T-helper 1 cell (primary cell): ENCODE data around the gene MEGF9.

Experiments
- DNase-seq, 5 donors: peaks; one replicate each; pipeline ENCODE4 v3.0.0-alpha.2; 2012 to 2020

The MEGF9 gene

GRCh38 chr9:120619751-120620655 is 94.3 kb downstream of the MEGF9 start:
- peak; percentile 11 to 54 (median 19) for DNase-seq

GRCh38 chr9:120616966-120617935 is 97.0 kb downstream of the MEGF9 start:
- DNase-seq = no peak

GRCh38 chr9:120612218-120612617 is 102.1 kb downstream of the MEGF9 start:
- no peak for DNase-seq

DNA sequence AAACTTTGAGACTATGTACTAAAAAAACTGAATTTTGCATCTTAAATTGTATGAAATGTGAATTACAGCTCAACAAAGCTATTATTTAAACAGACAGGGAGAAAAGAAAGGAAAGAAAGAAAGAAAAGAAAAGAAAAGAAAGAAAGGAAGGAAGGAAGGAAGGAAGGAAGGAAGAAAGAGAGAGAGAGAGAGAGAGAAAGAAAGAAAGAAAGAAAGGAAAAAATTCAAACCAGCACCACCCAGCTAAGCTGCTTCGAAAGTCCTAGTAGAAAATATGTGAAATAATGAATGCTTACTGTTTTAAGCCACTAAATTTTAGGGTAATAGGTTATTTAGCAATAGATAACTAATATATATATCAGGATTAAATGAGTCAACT is 102.6 kb downstream of the MEGF9 start:
- no peak for DNase-seq

DNA sequence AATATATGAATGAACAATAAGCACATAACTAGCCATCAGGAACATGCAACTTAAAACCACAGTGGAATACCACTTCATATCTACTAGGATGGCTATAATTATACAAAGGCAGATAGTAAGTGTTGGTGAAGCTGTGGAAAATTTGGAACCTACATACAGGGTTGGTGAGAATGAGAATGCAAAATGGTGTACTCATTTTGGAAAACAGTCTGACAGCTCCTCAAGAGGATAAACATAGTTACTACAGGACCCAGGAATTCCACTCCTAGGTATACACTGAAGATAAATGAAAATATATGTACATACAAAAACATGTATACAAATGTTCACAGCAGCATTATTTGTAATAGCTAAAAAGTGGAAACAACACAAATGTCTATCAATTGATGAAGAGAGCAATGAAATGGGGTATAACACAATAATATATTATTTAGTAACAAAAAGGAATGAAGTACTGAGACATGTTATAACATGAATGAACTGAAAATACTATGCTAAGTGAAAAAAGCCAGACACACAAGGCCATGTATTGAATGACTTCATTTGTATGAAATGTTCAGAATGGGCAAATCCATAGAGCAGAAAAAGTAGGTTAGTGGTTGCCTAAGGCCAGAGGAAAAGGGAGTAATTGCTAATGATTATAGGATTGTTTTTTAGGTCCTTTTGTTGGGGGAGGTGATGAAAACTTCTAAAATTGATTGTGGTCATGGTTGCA is 103.1 kb downstream of the MEGF9 start:
- no peak for DNase-seq

DNA sequence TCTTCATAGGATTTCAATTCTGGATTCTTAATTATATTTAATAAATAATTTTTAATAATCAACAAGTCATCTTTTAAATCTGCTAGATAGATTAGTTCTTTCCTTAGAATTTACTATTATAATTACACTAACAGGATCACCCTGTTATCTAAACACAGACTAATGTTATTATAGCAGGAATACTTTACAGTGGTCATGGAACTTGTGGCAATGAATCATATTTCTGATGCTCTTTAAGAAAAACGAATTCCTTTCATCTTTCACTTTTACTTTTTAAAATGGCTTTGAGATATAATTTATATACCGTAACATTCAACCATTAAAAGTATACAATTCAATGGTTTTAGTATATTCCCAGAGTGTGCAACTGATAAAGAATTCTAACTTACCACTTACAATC is 104.6 kb downstream of the MEGF9 start:
- DNase-seq = no peak

GRCh38 chr9:120608421-120608820 is 105.8 kb downstream of the MEGF9 start:
- no peak for DNase-seq

DNA sequence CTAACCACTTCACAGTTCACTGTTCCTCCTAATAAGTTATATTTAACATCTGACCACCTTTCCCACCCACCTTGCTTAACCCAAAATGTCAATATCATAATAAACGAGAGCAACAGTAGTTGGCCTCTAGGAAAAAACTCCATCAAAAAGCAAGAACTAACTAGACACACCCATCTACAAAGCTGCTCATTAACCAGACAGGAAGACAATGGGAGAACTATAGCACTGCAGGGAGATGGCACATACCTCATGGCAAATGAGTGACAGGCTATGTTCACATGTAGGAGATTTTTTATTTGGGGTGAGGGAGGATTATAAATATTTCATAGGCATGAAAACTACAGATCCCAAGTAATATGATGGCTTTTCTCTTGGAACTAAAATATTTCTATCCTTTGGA is 110.7 kb downstream of the MEGF9 start:
- no peak for DNase-seq

DNA sequence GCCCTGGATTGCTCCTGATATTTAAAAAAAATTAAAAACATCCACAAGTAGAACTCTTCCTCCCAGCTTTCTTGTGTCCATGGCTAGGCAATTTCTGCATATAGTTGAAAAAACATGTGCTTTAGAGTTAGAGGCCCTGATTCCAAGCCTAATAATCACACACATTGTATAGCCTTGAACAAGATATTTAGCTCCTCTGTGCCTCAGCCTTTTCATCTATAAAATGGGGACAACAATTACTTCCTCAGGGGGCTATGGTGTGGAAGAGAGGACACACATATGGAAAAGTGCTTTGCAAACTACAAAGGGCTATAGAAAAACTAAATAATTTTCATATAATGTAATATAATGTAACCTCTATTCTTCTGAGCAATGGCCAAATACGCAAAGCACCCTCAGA is 111.3 kb downstream of the MEGF9 start:
- no peak for DNase-seq

DNA sequence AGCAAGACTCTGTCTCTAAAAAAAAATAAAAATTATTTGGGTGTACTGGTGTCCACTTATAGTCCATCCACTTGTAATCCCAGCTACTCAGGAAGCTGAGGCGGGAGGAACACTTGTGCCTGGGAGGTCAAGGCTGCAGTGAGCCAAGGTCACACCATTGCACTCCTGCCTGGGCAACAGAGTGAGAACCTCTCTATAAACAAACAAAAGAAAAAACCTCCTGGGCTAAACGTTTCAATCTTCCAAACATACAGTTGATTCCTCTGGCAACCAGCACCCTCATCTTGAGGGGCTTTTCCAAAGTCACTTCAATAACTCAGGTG is 120.4 kb downstream of the MEGF9 start:
- DNase-seq = no peak

DNA sequence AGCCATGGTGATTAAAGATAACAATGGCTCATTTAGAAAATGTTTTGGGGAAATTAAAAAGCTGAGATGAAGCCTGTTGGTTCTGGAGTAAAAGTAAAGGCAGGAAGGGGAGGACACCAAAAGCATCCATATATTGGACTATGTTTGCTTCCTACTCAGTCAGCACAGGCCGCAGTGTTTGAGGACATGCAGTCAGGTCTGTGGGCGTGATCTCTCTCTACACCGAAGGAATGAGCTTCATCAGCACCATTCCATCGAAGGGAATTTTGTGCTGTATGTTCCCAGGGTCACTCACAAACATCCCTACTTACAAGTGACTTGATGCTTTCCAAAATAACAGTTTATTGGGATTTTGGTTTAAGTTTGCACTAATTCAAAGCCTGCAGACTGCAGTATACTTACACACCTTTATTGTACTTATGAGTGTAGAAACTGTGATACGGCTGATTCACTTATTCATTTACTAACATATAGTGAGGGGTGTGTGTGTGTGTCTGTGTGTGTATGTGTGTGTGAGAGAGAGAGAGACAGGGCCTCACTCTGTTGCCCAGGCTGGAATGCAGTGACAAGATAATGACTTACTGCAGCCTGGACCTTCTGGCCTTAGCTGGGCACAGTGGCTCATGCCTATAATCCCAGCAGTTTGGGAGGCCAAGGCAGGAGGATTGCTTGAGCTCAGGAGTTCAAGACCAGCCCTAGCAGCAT is 120.9 kb downstream of the MEGF9 start:
- no peak for DNase-seq

DNA sequence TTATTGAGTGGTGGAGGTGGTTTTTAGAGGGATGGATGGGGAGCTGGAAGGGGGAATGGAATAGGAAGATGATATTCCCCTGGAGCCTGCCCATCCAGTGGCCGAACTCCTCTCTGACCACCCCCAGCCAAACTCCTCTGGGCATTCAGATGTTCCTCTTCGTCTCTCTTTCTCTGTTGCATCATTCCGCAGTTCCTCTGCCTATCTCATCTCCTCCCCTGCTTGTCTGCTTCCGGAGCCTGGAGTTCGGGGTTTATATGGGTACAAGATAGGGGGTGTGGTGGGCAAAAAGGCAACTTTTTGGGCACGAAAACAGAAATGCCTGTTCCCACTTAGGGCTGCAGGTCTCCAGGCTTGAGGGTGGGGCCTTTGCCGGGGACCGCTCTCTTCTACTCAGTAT is 122.1 kb downstream of the MEGF9 start:
- DNase-seq = no peak

DNA sequence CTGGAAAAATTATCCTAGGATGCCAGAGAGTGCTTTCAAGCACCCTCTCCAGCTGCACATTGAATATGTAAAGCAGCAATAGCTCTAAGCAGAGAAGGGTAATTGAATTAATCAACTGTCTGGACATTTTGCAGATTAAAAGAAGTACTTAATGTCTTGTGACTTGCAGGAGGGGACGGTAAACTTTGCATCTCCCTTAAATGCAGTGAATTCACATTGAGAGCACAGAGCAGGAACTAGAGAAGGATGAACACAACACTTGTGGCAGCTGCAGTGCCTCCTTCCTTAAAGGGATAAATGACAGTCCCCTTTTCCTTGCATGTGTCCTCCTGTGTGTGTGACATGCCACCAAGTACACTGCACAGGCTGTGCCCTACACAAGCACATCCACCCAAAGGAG is 126.9 kb downstream of the MEGF9 start:
- no peak for DNase-seq

GRCh38 chr9:120583958-120584369 is 130.3 kb downstream of the MEGF9 start:
- peak in 3 of 5 donors; percentile 7 to 57 (median 12) for DNase-seq

GRCh38 chr9:120580051-120580896 is 134.0 kb downstream of the MEGF9 start, which contains the start of gene CDK5RAP2:
Gene CDK5RAP2 (minus strand): TSS chr9:120580167. CDS start chr9:120579978, 189 bp downstream.
- DNase-seq = peak; percentile 83 to 98 (median 90)

- DNase-seq = no peak
These were observed 134.9 kb downstream of the MEGF9 start for GRCh38 chr9:120579139-120580050.

GRCh38 chr9:120574473-120574872 is 139.8 kb downstream of the MEGF9 start:
- DNase-seq = no peak

DNA sequence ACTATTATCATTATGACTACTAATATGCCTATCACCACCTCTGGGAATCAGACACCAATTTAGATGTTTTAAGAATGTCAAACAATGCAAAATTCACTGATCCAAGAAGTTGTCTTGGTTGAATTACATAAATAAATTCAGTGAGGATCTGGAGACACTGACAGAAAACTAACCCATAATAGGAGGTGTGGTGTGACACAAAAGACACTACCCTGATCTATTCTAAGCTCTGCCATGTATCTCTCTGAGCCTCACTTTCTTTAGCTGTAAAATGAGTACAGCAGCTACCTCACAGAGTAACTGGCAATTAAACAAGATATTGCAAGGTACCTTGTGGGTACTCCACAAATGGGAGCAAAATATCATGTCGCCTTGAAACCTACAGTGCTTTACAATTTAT is 141.8 kb downstream of the MEGF9 start:
- no peak for DNase-seq

DNA sequence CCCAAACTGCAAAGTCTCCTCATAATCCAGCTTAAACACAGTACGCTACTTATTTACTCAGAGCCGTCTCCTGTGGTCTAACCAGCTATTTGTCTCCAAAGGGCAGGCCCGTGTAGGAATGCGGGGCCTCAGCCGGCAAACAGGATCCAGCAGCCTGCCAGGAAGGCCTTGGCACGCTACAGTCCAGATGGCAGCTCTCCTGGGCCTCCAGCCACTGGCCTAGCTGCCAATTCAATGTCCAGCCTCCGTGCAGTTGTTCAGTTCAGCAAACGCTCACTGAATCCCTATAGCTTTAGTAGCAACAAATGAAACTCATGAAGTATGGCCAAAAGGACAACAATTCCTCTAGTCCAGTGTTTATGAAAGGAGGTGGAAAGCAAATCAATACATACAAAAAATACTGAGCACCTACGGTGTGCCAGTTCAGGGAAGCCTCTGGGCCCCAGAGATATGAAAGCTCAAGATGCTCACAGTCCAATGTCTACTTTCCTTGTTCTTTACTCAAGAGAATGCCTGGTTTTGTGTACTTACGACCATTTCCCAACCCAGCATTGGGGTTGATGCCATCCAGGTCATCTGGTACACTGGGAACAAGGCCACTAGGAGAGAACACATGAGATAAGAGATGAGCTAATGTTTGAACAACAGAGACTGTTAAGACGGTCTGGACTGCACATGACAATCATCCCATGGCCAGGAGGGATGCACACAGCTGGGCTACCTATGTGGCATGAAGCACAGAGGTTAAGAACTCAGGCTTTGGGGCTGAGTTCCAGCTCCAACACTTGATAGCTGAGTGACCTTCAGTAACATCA is 142.6 kb downstream of the MEGF9 start:
- DNase-seq = no peak
